H9 (cell line): ENCODE measurements around the gene CDH13. TPM values are rescaled to one million over a fixed set of nuclear protein-coding genes. Genes with fewer than 3 reads are reported as not detected.

Experiments used
- DNase-seq: peaks from one replicate; pipeline ENCODE4 v3.0.0-alpha.2; 2017
- H2AFZ ChIP-seq: one replicate; pipeline ENCODE4 v1.6.1; 2013; ENCODE audit warnings: mild to moderate bottlenecking, low read length, control low read depth, moderate library complexity
- H2AK5ac ChIP-seq: 2 replicates; pipeline ENCODE4 v1.6.1; 2013; ENCODE audit warnings: low read length, control low read depth, mixed read lengths; ENCODE audit not compliant: insufficient read length
- H2BK120ac ChIP-seq: one replicate; pipeline ENCODE4 v1.6.1; 2013; ENCODE audit warnings: low read depth, mild to moderate bottlenecking, low read length, control low read depth, inconsistent platforms; ENCODE audit not compliant: poor library complexity, severe bottlenecking
- H2BK12ac ChIP-seq: 2 replicates; pipeline ENCODE4 v1.6.1; 2013; ENCODE audit warnings: low read length, control low read depth, mixed read lengths, low read depth; ENCODE audit not compliant: insufficient read length
- H2BK15ac ChIP-seq: 2 replicates; pipeline ENCODE4 v1.6.1; 2013; ENCODE audit warnings: low read depth, low read length, control low read depth
- H2BK20ac ChIP-seq: one replicate; pipeline ENCODE4 v1.6.1; 2013; ENCODE audit warnings: low read depth, mild to moderate bottlenecking, low read length, control low read depth, inconsistent platforms; ENCODE audit not compliant: poor library complexity, severe bottlenecking
- H2BK5ac ChIP-seq: 2 replicates; pipeline ENCODE4 v1.6.1; 2013; ENCODE audit warnings: low read length, control low read depth, mixed read lengths; ENCODE audit not compliant: insufficient read length
- H3K14ac ChIP-seq: 2 replicates; pipeline ENCODE4 v1.6.1; 2013; ENCODE audit warnings: low read length, control low read depth; ENCODE audit not compliant: insufficient read depth
- H3K18ac ChIP-seq: 2 replicates; pipeline ENCODE4 v1.6.1; 2013; ENCODE audit warnings: low read depth, mild to moderate bottlenecking, mixed read lengths, low read length, control low read depth; ENCODE audit not compliant: insufficient read length
- H3K23ac ChIP-seq: 2 replicates; pipeline ENCODE4 v1.6.1; 2013; ENCODE audit warnings: low read length, control low read depth, mixed read lengths, low read depth; ENCODE audit not compliant: insufficient read length
- H3K23me2 ChIP-seq: 2 replicates; pipeline ENCODE4 v1.6.1; 2013; ENCODE audit warnings: low read depth, mild to moderate bottlenecking, mixed read lengths, low read length, control low read depth; ENCODE audit not compliant: insufficient read length, poor library complexity, severe bottlenecking
- H3K27ac ChIP-seq: 2 replicates; pipeline ENCODE4 v1.5.1; 2013; ENCODE audit warnings: low read length, control low read depth, mixed read lengths, low read depth; ENCODE audit not compliant: insufficient read length
- H3K27me3 ChIP-seq: 2 replicates; pipeline ENCODE4 v1.6.1; 2013; ENCODE audit warnings: low read length, control low read depth, inconsistent platforms; ENCODE audit not compliant: insufficient read depth
- H3K4ac ChIP-seq: 2 replicates; pipeline ENCODE4 v1.6.1; 2013; ENCODE audit warnings: low read depth, mild to moderate bottlenecking, control low read depth, inconsistent platforms, low read length, moderate library complexity
- H3K4me1 ChIP-seq: 2 replicates; pipeline ENCODE4 v1.6.1; 2013; ENCODE audit warnings: low read length, control low read depth, inconsistent platforms; ENCODE audit not compliant: insufficient read depth
- H3K4me2 ChIP-seq: 2 replicates; pipeline ENCODE4 v1.6.1; 2013; ENCODE audit warnings: low read length, control low read depth, mixed read lengths; ENCODE audit not compliant: insufficient read length, insufficient read depth
- H3K56ac ChIP-seq: 2 replicates; pipeline ENCODE4 v1.6.1; 2013; ENCODE audit warnings: low read depth, mild to moderate bottlenecking, mixed read lengths, low read length, control low read depth; ENCODE audit not compliant: insufficient read length
- H3K79me1 ChIP-seq: 2 replicates; pipeline ENCODE4 v1.6.1; 2013; ENCODE audit warnings: low read depth, mild to moderate bottlenecking, moderate library complexity, low read length, control low read depth, inconsistent platforms; ENCODE audit not compliant: insufficient read depth, poor library complexity, severe bottlenecking
- H3K79me2 ChIP-seq: 2 replicates; pipeline ENCODE4 v1.6.1; 2013; ENCODE audit warnings: low read length, control low read depth, inconsistent platforms; ENCODE audit not compliant: insufficient read depth
- H3K9ac ChIP-seq: 2 replicates; pipeline ENCODE4 v1.6.1; 2013; ENCODE audit warnings: low read length, control low read depth, mixed read lengths; ENCODE audit not compliant: insufficient read length; ENCODE audit errors: extremely low read depth
- H3K9me3 ChIP-seq: one replicate; pipeline ENCODE4 v1.6.1; 2013; ENCODE audit warnings: low read depth, low read length, inconsistent platforms; ENCODE audit not compliant: control insufficient read depth
- H3T11ph ChIP-seq: one replicate; pipeline ENCODE4 v1.6.1; 2013; ENCODE audit warnings: mild to moderate bottlenecking, low read length, control low read depth, inconsistent platforms
- H4K20me1 ChIP-seq: one replicate; pipeline ENCODE4 v1.6.1; 2013; ENCODE audit not compliant: control insufficient read depth, insufficient read length, insufficient read depth
- H4K5ac ChIP-seq: 2 replicates; pipeline ENCODE4 v1.6.1; 2013; ENCODE audit warnings: low read depth, mild to moderate bottlenecking, mixed read lengths, low read length, control low read depth; ENCODE audit not compliant: insufficient read length
- H4K8ac ChIP-seq: replicated peaks from 2 replicates; pipeline ENCODE4 v1.6.1; 2013; ENCODE audit warnings: low read length, control low read depth, mixed read lengths, low read depth; ENCODE audit not compliant: insufficient read length
- H4K91ac ChIP-seq: 2 replicates; pipeline ENCODE4 v1.6.1; 2013; ENCODE audit warnings: low read depth, mild to moderate bottlenecking, moderate library complexity, mixed read lengths, low read length, control low read depth; ENCODE audit not compliant: insufficient read length
- H3K27ac Mint-ChIP-seq, 3 experiments: 2 replicates in 2 of 3; 3 replicates in 1 of 3; pipeline ENCODE4 v1.8.0; 2020 to 2021; ENCODE audit warnings: mixed read lengths in 3 of 3, mild to moderate bottlenecking in 1 of 3, moderate library complexity in 1 of 3
- H3K27me3 Mint-ChIP-seq: 2 replicates; pipeline ENCODE4 v1.8.0; 2021; ENCODE audit warnings: low read depth, mild to moderate bottlenecking, moderate library complexity, mixed read lengths
- H3K36me3 Mint-ChIP-seq, 3 experiments: 2 replicates in 2 of 3; 3 replicates in 1 of 3; pipeline ENCODE4 v1.8.0; 2020 to 2021; ENCODE audit warnings: low read depth in 3 of 3, mixed read lengths in 3 of 3; ENCODE audit not compliant: insufficient read depth in 1 of 3
- H3K4me1 Mint-ChIP-seq, 2 experiments: 2 replicates each; pipeline ENCODE4 v1.8.0; 2020; ENCODE audit warnings: mixed read lengths in 2 of 2
- H3K4me3 Mint-ChIP-seq, 2 experiments: 2 replicates in 1 of 2; 3 replicates in 1 of 2; pipeline ENCODE4 v1.8.0; 2020 to 2021; ENCODE audit warnings: mild to moderate bottlenecking in 2 of 2, mixed read lengths in 2 of 2, moderate library complexity in 1 of 2
- H3K9me3 Mint-ChIP-seq, 2 experiments: 2 replicates in 1 of 2; 3 replicates in 1 of 2; pipeline ENCODE4 v1.8.0; 2020; ENCODE audit warnings: mild to moderate bottlenecking in 2 of 2, mixed read lengths in 2 of 2, moderate library complexity in 1 of 2
- WGBS: extraction: QIAGEN DNeasy Blood & Tissue Kit; methylation state at CpG from one replicate; pipeline ENCODE4 v1.1.7; 2013; ENCODE audit warnings: missing lambda C conversion rate, low lambda C conversion rate, mixed read lengths; ENCODE audit not compliant: insufficient read length; ENCODE audit errors: extremely low coverage; 5-methylcytosine and 5-hydroxymethylcytosine counted together
- total RNA-seq: library from RNA; stranded (reverse); gene quantifications from 2 replicates; pipeline ENCODE4 v1.2.1, GENCODE V29; 2021
- TF ChIP-seq, protein P1 (sequence below): fragments of 200-600 bp; sonication (generic); conservative IDR thresholded peaks from 3 replicates; pipeline ENCODE4 v1.8.0; 2021; ENCODE audit warnings: antibody characterized with exemption, mild to moderate bottlenecking

Gene CDH13
- total RNA-seq, 1 experiment from 2014 or later: 1.5 TPM

DNA sequence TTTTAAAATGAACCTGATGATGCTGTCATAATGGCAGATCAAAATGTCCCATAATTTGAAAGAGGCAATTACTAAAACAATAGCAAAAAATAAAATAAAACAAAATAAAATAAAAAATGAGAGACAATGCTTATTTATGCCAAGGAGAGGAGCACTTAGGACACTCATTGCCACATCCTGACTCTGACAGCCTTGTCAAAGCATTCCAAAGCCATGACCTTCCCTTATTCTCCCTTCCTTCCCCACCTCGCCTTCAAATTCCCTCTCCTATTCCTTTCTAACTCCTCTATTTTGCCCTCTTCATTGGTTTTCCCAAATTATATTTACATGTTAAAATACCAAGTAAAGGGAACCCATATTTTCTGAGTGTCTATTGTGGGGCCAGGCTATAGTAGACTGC is 220.0 kb downstream of the CDH13 start:
- no peak for DNase-seq
- no peak overlapping the region for H2AK5ac ChIP-seq
- no peak overlapping the region for H2AFZ ChIP-seq
- H4K20me1 ChIP-seq: no peaks in the 10 kb centered on the region
- Mint-ChIP-seq H3K4me1 (no peaks in the 10 kb centered on the region), H3K27ac (no peak overlapping the region), H3K36me3 (peaks cover 7 to 27% (median 8%) of the 10 kb centered on the region in 3 experiments; a peak in 6 of 7 replicates), H3K4me3 (no peak overlapping the region), H3K9me3 (peaks cover 22 to 25% of the 10 kb centered on the region in 2 experiments), H3K27me3 (no peaks in the 10 kb centered on the region; the same call in 1 of the 2 replicates)
- H3K18ac ChIP-seq: no peak overlapping the region
- H3K9me3 ChIP-seq: peaks cover 13% of the 10 kb centered on the region
- H3K23me2 ChIP-seq: no peaks in the 10 kb centered on the region
- no peak overlapping the region for H3K4ac ChIP-seq
- no peak overlapping the region for H2BK120ac ChIP-seq
- H3K56ac ChIP-seq: no peak overlapping the region
- H2BK5ac ChIP-seq: no peak overlapping the region
- H3K27ac ChIP-seq: no peak overlapping the region
- H3K14ac ChIP-seq: no peak overlapping the region
- no peaks in the 10 kb centered on the region for H3K27me3 ChIP-seq
- no peak overlapping the region for H3K9ac ChIP-seq
- no peaks in the 10 kb centered on the region for H3K79me2 ChIP-seq
- no peak overlapping the region for H3T11ph ChIP-seq
- no peak overlapping the region for H4K91ac ChIP-seq
- no peak overlapping the region for H2BK12ac ChIP-seq
- H4K8ac ChIP-seq: no peak overlapping the region
- TF ChIP-seq, protein P1, sequence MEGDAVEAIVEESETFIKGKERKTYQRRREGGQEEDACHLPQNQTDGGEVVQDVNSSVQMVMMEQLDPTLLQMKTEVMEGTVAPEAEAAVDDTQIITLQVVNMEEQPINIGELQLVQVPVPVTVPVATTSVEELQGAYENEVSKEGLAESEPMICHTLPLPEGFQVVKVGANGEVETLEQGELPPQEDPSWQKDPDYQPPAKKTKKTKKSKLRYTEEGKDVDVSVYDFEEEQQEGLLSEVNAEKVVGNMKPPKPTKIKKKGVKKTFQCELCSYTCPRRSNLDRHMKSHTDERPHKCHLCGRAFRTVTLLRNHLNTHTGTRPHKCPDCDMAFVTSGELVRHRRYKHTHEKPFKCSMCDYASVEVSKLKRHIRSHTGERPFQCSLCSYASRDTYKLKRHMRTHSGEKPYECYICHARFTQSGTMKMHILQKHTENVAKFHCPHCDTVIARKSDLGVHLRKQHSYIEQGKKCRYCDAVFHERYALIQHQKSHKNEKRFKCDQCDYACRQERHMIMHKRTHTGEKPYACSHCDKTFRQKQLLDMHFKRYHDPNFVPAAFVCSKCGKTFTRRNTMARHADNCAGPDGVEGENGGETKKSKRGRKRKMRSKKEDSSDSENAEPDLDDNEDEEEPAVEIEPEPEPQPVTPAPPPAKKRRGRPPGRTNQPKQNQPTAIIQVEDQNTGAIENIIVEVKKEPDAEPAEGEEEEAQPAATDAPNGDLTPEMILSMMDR: no peak
- H3K23ac ChIP-seq: no peak overlapping the region
- H2BK20ac ChIP-seq: no peak overlapping the region
- H4K5ac ChIP-seq: no peak overlapping the region
- WGBS: 100% methylated on average over 1 of the region's 1 CpG
- no peaks in the 10 kb centered on the region for H3K4me1 ChIP-seq
- H3K79me1 ChIP-seq: no peaks in the 10 kb centered on the region
- H3K4me2 ChIP-seq: no peak overlapping the region
- no peak overlapping the region for H2BK15ac ChIP-seq
